Lower lobe of right lung (tissue), 2 donors: ENCODE measurements around the gene SLK. TPM values are rescaled to one million over a fixed set of nuclear protein-coding genes. Genes with fewer than 3 reads are reported as not detected.

ENCODE experiments used
- ATAC-seq, 2 donors: fragments of 200-7000 bp; cut with Tn5 transposase; one replicate each; pipeline ENCODE4 v1.9.1; 2020 to 2022; ENCODE audit warnings: mild to moderate bottlenecking in 2 of 2, moderate library complexity in 2 of 2
- DNase-seq: peaks from one replicate; pipeline ENCODE4 v3.0.0-alpha.2; 2020
- H3K27ac ChIP-seq: fragments of 200-600 bp; one replicate; pipeline ENCODE4 v1.8.0; 2022
- H3K27me3 ChIP-seq: fragments of 200-600 bp; one replicate; pipeline ENCODE4 v1.8.0; 2022; ENCODE audit warnings: low read depth
- H3K36me3 ChIP-seq: fragments of 200-600 bp; one replicate; pipeline ENCODE4 v1.8.0; 2022; ENCODE audit warnings: mild to moderate bottlenecking
- H3K4me1 ChIP-seq: fragments of 200-600 bp; one replicate; pipeline ENCODE4 v1.8.0; 2022
- H3K4me3 ChIP-seq: fragments of 200-600 bp; one replicate; pipeline ENCODE4 v1.8.0; 2022; ENCODE audit warnings: mild to moderate bottlenecking
- H3K9me3 ChIP-seq: fragments of 200-600 bp; one replicate; pipeline ENCODE4 v1.8.0; 2022
- intact Hi-C: fragments of 100-400 bp; cut with DNase I; formaldehyde crosslinking; loops from one replicate; pipeline ENCODE4 v1.11.0; 2022
- long read RNA-seq: library from polyadenylated mRNA; unstranded; transcript quantifications from one replicate; pipeline ENCODE4 v2.0.0, GENCODE V29; 2021
- total RNA-seq: library from RNA; stranded (reverse); fragmentation: NEBNext Ultra II Directional; extraction: Animal tissue kit (Norgen Biotek cat#: 25700); gene quantifications from one replicate; pipeline ENCODE4 v1.2.1, GENCODE V29; 2021
- TF ChIP-seq, protein P1 (sequence below): fragments of 200-600 bp; IDR thresholded peaks from one replicate; pipeline ENCODE4 v1.8.0; 2022; ENCODE audit warnings: antibody characterized with exemption, mild to moderate bottlenecking
- donor health status: DM: no; HTN: yes; CAD: no; lungs with severe emphysema.

The SLK gene
- 45.5 TPM for total RNA-seq
- long read RNA-seq, full-length matches to known transcripts, result 15 of 158 reads
- long read RNA-seq, partial matches to known transcripts, result 139 of 158 reads
- long read RNA-seq, other reads (novel, unspliced or antisense), result 4 of 158 reads

DNA sequence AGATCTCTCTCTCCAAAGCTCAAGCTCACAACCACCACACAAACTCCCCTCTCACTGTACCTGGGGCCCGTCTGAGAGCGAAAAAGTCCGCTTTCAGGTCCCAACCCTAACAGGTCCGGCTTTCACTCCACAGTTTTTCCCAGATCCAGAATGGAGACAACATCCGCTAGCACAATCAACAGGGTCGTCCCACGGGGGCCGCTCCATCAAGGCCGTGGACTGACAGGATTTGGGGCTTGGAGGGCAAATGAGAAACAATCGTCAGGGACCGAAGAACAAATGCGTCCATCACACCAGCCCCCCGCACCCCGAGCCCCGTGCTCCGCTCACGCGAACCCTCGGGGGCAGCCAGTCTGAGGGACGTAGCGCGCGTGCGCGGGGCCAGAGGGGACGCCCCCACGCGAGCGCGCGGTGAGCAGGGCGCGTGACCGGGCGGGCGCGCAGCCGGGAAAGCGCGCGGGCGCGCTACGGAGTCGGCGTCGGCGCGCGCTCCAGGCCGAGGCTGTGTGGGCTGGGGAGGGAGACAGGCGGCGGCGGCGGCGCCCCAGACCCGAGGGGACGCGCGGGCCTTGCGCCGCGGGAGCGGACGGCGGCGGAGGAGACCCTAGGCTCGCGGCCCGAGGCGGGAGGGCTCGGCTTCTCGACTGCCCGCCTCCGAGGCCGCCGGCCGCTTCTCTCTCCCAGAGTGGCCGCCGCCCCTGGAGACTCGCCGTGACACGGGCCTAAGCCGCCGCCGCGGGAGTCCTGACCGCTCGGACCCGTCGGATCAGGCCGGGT, at the start of gene SLK:
Gene SLK, plus strand, starts transcription at position 470 of the 777 bp plus-strand sequence. CDS start 606 bp downstream, outside the sequence.
- peak within 1 kb of the TSS; percentile 95 for H3K27ac ChIP-seq
- TF ChIP-seq, protein P1, sequence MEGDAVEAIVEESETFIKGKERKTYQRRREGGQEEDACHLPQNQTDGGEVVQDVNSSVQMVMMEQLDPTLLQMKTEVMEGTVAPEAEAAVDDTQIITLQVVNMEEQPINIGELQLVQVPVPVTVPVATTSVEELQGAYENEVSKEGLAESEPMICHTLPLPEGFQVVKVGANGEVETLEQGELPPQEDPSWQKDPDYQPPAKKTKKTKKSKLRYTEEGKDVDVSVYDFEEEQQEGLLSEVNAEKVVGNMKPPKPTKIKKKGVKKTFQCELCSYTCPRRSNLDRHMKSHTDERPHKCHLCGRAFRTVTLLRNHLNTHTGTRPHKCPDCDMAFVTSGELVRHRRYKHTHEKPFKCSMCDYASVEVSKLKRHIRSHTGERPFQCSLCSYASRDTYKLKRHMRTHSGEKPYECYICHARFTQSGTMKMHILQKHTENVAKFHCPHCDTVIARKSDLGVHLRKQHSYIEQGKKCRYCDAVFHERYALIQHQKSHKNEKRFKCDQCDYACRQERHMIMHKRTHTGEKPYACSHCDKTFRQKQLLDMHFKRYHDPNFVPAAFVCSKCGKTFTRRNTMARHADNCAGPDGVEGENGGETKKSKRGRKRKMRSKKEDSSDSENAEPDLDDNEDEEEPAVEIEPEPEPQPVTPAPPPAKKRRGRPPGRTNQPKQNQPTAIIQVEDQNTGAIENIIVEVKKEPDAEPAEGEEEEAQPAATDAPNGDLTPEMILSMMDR, result no peak
- peaks cover 32% of the 10 kb centered on the region for H3K4me1 ChIP-seq
- DNase-seq, result peak; percentile 88
- no peaks in the 10 kb centered on the region for H3K9me3 ChIP-seq
- no peaks in the 10 kb centered on the region for H3K36me3 ChIP-seq
- peak within 1 kb of the TSS; percentile 83 for H3K4me3 ChIP-seq
- H3K27me3 ChIP-seq, result no peaks in the 10 kb centered on the region
- intact Hi-C loops, result no loop called here
- peak; percentile 99 for ATAC-seq

DNA sequence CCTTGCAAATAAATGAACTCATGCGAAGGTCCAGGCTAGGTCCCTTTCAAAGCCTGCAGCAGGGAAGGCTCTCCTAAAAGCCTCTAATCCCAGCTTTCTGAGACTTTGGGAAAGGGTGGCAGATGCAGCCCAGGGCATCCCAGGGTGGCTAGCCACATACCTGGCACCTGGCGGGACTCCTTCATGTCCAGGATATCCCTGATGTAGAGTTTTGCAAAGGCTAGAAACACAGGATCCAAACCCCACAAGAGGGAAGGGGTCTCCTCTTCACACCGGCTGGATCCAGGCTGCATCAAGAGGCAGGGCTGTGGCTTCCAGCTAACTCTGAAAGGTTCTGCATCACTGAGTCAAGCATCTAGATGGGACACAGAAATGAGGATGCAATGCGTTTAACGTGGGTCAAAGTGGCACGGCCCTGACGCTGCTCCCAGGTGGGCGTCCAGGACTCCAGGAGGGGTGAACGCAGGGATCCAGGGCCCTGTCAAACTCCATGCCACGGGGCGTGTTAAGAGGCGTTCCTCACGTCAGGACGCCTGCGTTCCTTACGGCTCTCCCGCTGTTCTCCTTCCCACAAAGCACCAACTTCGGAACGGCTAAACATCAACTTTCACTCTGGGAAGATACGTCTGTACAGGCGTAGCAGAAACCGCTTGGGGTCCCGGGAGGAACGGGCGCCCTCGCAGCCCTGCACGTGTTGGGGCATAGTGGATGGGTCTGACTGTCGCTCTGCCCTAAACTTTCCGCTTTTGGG, 49.5 kb upstream of the SLK start:
- ATAC-seq (peak; percentile 62 to 63), DNase-seq (peak; percentile 73)
- H3K27ac ChIP-seq, result peak overlapping the region; percentile 97
- H3K9me3 ChIP-seq, result peaks cover 6% of the 10 kb centered on the region
- H3K4me1 ChIP-seq, result peaks cover 51% of the 10 kb centered on the region
- TF ChIP-seq, protein P1, result no peak
- peak overlapping the region; percentile 71 for H3K4me3 ChIP-seq
- no peaks in the 10 kb centered on the region for H3K36me3 ChIP-seq
- intact Hi-C loops, result no loop called here
- H3K27me3 ChIP-seq, result no peaks in the 10 kb centered on the region

DNA sequence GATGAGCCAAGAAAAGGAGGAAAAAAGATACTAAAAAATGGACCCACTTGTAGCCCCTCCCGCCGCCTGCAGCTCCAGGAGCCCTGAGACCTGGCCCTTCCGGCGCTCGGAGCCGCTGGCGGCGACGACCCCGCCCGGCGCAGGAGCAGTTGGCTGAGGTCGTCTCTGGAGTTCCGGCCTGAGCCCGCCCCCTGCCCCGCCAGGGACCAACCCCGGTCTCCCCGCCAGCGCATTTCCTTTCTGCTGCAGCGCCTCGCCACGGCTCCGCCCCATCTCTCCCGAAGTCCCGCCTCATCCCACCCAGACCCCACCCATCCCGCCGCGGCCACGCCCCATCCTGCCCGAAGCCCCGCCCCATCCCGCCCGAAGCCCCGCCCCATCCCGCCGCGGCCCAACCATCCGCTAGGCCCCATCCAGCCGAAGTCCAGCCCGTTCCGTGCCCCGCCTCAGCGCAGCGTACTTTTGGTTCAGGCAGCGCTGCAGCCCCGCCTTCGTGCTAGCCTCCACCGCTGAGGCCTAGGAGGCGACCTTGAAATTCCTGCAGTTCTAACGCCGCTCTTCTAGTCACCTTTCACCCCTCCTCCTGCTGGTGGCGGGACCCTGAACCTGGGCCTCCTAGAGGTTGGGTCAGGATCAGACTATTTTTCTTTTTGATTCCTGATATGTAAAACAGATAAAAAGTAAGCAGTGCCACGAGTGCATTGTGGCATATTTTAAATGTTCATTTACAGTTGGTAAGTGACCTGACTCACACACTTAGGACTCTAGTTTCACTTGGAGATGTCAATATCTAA, 48.7 kb upstream of the SLK start, which contains the start of gene STN1:
Gene STN1, minus strand, starts transcription at position 132 of the 794 bp plus-strand sequence. CDS start 590 bp downstream, outside the sequence.
- H3K27ac ChIP-seq, result peak within 1 kb of the TSS; percentile 97
- H3K9me3 ChIP-seq, result peaks cover 6% of the 10 kb centered on the region
- H3K36me3 ChIP-seq, result no peaks in the 10 kb centered on the region
- intact Hi-C loops, result no loop called here
- TF ChIP-seq, protein P1, result no peak
- DNase-seq (peak; percentile 98), ATAC-seq (peak; percentile 97 to 98)
- peak within 1 kb of the TSS; percentile 71 for H3K4me3 ChIP-seq
- no peaks in the 10 kb centered on the region for H3K27me3 ChIP-seq
- peaks cover 48% of the 10 kb centered on the region for H3K4me1 ChIP-seq

DNA sequence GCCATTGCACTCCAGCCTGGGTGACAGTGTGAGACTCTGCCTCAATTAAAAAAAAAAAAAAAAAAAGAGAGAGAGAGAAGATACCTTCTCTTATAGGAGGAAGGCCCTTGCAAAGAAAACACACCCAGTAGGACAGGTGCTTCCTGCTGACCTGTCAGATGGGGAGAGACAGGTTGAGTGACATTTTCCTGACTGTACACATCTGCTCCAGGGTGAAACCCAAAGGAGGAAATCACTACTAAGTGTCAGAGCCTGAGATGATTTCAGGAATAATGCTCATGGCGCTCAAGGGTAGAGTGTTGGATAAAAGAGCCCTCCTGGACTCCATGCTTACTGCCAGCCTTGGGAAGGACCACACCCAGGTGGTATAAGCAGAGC, 47.3 kb upstream of the SLK start:
- no peak overlapping the region for H3K4me3 ChIP-seq
- ATAC-seq, result no peak
- no peak for DNase-seq
- TF ChIP-seq, protein P1, result no peak
- H3K27me3 ChIP-seq, result no peaks in the 10 kb centered on the region
- intact Hi-C loops, result no loop called here
- peaks cover 34% of the 10 kb centered on the region for H3K4me1 ChIP-seq
- H3K36me3 ChIP-seq, result no peaks in the 10 kb centered on the region
- H3K9me3 ChIP-seq, result peaks cover 6% of the 10 kb centered on the region
- H3K27ac ChIP-seq, result no peak overlapping the region

DNA sequence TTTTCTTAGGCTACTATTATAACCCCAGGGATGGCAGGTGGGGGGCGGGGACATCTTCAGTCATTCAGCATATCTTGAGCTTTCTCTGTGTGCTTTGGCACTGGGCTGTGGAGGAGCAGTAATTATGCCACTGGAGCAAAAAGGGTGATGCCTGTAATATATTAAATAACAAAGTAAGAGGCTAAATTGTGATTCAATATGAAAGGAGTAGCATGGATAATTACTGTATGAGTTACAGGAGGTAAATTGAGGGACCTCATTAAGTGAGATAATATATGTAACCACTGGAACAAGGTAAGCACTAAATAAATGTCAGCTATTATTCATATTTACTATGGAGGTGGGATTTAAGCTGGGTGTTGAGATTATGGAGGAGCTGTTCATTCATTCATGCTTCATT, 45.7 kb upstream of the SLK start:
- ATAC-seq (no peak), DNase-seq (no peak)
- Histone ChIP-seq H3K27me3 (no peaks in the 10 kb centered on the region), H3K4me1 (peaks cover 18% of the 10 kb centered on the region), H3K36me3 (no peaks in the 10 kb centered on the region), H3K27ac (no peak overlapping the region), H3K4me3 (no peak overlapping the region), H3K9me3 (no peaks in the 10 kb centered on the region)
- TF ChIP-seq, protein P1, result no peak
- intact Hi-C loops, result no loop called here
